CD8-positive, alpha-beta memory T cell (primary cell): Measurements from ENCODE around the gene GBGT1. TPM values are rescaled to one million over a fixed set of nuclear protein-coding genes. Genes with fewer than 3 reads are reported as not detected.
A peak's percentile ranks its signal among the peaks of the same experiment; 100 is the strongest.

Experiments used
- CTCF ChIA-PET: fragments of 350-600 bp; sonication (Branson Sonifier 250); formaldehyde crosslinking; loops from one replicate; lab custom pipeline; 2021; ENCODE audit warnings: antibody characterized with exemption; lab: Charles Lee
- POLR2A ChIA-PET: fragments of 350-600 bp; sonication (Branson Sonifier 250); formaldehyde crosslinking; loops from one replicate; lab custom pipeline; 2021; ENCODE audit warnings: antibody characterized with exemption; lab: Charles Lee
- DNase-seq, 5 donors: peaks; one replicate each; pipeline versions ENCODE4 v3.0.0 to v3.0.0-alpha.2; 2020 to 2022; ENCODE audit warnings: mixed read lengths in 1 of 5
- H3K27ac ChIP-seq: one replicate; pipeline ENCODE4 v1.7.0; 2013; ENCODE audit warnings: low read depth, mild to moderate bottlenecking, low read length, moderate library complexity
- H3K27me3 ChIP-seq: 2 replicates; pipeline ENCODE4 v1.7.0; 2013; ENCODE audit warnings: low read length, mild to moderate bottlenecking; ENCODE audit not compliant: insufficient read depth, poor library complexity, severe bottlenecking
- H3K36me3 ChIP-seq: 2 replicates; pipeline ENCODE4 v1.7.0; 2013; ENCODE audit warnings: mild to moderate bottlenecking, low read length, moderate library complexity; ENCODE audit not compliant: insufficient read depth
- H3K4me1 ChIP-seq: 2 replicates; pipeline ENCODE4 v1.7.0; 2013; ENCODE audit warnings: mild to moderate bottlenecking, low read length, moderate library complexity; ENCODE audit not compliant: insufficient read depth
- H3K4me3 ChIP-seq: 2 replicates; pipeline ENCODE4 v1.7.0; 2013; ENCODE audit warnings: mild to moderate bottlenecking, low read length
- H3K9me3 ChIP-seq: 2 replicates; pipeline ENCODE4 v1.7.0; 2013; ENCODE audit warnings: mild to moderate bottlenecking, low read length
- H3K27ac Mint-ChIP-seq, 8 donors: one replicate each; pipeline ENCODE4 v1.8.0; 2020 to 2021; ENCODE audit warnings: mixed read lengths in 8 of 8, mild to moderate bottlenecking in 6 of 8, inconsistent platforms in 3 of 8, moderate library complexity in 3 of 8
- H3K27me3 Mint-ChIP-seq, 2 donors: one replicate each; pipeline ENCODE4 v1.8.0; 2020 to 2021; ENCODE audit warnings: mixed read lengths in 2 of 2, mild to moderate bottlenecking in 1 of 2, moderate library complexity in 1 of 2
- H3K36me3 Mint-ChIP-seq, 3 donors: one replicate each; pipeline ENCODE4 v1.8.0; 2020 to 2021; ENCODE audit warnings: mixed read lengths in 3 of 3, inconsistent platforms in 1 of 3, mild to moderate bottlenecking in 1 of 3
- H3K4me1 Mint-ChIP-seq, 3 donors: one replicate each; pipeline ENCODE4 v1.8.0; 2020 to 2021; ENCODE audit warnings: mixed read lengths in 3 of 3, inconsistent platforms in 1 of 3, mild to moderate bottlenecking in 1 of 3
- H3K4me3 Mint-ChIP-seq, 7 donors: one replicate each; pipeline ENCODE4 v1.8.0; 2020 to 2021; ENCODE audit warnings: mixed read lengths in 7 of 7, mild to moderate bottlenecking in 6 of 7, moderate library complexity in 4 of 7, inconsistent platforms in 2 of 7
- H3K9me3 Mint-ChIP-seq, 5 donors: one replicate each; pipeline ENCODE4 v1.8.0; 2020 to 2022; ENCODE audit warnings: mixed read lengths in 5 of 5, mild to moderate bottlenecking in 3 of 5, moderate library complexity in 2 of 5, inconsistent platforms in 1 of 5
- polyA plus RNA-seq: library from polyadenylated mRNA; unstranded; fragments of 300-500 nt; fragmentation: Illumina TruSeq; gene quantifications from one replicate; pipeline ENCODE4 v1.2.3, GENCODE V29; 2021
- total RNA-seq, 2 experiments: library from RNA; stranded (reverse); gene quantifications; one replicate each; pipeline ENCODE4 v1.2.3, GENCODE V29; 2021

Gene GBGT1
- total and polyA plus RNA-seq, 3 experiments from 2014 or later = 1.8 to 2.6 TPM; not detected in 1

DNA sequence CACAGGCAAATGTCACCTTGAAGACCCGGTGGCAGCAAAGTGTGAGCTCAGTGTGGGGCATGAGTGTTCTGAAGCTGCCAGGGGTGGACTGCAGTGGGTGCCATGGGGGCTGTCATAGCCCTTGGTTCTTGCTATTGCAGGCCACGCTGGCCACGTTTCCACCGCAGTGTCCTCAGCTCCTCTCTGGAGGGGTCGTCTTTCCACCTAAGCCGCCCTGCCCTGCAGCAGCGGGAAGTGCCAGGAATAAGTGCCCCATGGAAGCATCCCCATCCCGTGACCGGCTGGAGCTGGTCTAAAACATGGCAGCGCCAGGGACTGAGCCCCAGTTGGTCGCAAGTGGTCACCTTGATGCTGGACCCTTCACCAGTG lies 38.4 kb upstream of the GBGT1 start:
- H3K9me3 ChIP-seq = no peaks in the 10 kb centered on the region
- no peak overlapping the region for H3K4me3 ChIP-seq
- H3K27ac ChIP-seq = no peak overlapping the region
- no peaks in the 10 kb centered on the region for H3K36me3 Mint-ChIP-seq
- H3K4me3 Mint-ChIP-seq = no peak overlapping the region
- peaks cover 2 to 17% (median 7%) of the 10 kb centered on the region in 3 donors for H3K4me1 Mint-ChIP-seq
- no peak for DNase-seq
- POLR2A ChIA-PET = no interaction called here
- H3K27ac Mint-ChIP-seq = no peak overlapping the region
- H3K9me3 Mint-ChIP-seq = no peaks in the 10 kb centered on the region
- H3K27me3 ChIP-seq = no peaks in the 10 kb centered on the region
- CTCF ChIA-PET = interaction anchor here (1.0 to 1.2 kb wide), 2 partner anchors 12 to 14 kb away, joined by 3 read pairs; no protein-coding TSS in a partner anchor
- no peaks in the 10 kb centered on the region for H3K4me1 ChIP-seq
- H3K27me3 Mint-ChIP-seq = peaks cover 3 to 24% of the 10 kb centered on the region in 2 donors
- no peaks in the 10 kb centered on the region for H3K36me3 ChIP-seq

DNA sequence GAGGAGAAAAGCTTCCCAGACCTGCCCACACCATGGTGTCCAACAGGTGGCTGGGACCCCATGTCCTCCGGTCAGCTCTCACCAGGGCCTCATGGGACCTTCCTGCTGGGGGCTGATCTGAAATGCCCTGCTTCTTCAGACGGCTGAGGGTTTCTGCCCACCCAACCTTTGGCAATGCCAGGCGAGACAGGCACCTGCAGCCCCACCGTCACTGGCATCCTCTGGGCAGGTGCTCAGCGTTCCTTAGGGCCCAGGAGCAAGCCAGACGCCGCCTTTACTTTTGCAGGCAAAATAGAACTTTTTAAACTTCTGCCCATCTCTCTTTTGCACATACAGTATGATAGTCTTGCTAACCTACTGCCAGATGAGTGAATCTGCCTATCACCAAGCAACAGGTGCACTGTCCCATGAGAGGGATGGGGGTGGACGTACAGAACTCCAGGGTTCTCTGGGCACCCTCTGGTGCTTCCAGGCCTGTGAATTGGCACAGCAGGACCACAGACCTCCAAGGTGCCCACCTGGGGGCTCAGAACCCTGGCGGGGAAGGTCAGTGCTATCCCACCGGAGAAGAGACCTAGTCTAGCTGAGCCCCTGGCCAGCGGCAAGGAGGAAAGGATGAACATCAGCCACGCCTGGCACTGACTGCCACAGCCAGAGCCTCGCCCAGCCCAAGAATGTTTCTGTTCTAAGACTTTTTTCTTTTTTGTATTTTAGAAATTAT lies 37.9 kb upstream of the GBGT1 start:
- peaks cover 2 to 17% (median 7%) of the 10 kb centered on the region in 3 donors for H3K4me1 Mint-ChIP-seq
- H3K27me3 Mint-ChIP-seq = peaks cover 6 to 29% of the 10 kb centered on the region in 2 donors
- ChIA-PET CTCF (interaction anchor here (1.2 kb wide), 1 partner anchor 12 kb away, joined by 3 read pairs; no protein-coding TSS in a partner anchor), POLR2A (no interaction called here)
- no peak overlapping the region for H3K27ac Mint-ChIP-seq
- DNase-seq = no peak
- Histone ChIP-seq H3K27ac (no peak overlapping the region), H3K9me3 (no peaks in the 10 kb centered on the region), H3K27me3 (no peaks in the 10 kb centered on the region), H3K4me1 (no peaks in the 10 kb centered on the region), H3K36me3 (no peaks in the 10 kb centered on the region), H3K4me3 (no peak overlapping the region)
- no peaks in the 10 kb centered on the region for H3K36me3 Mint-ChIP-seq
- no peak overlapping the region for H3K4me3 Mint-ChIP-seq
- no peaks in the 10 kb centered on the region for H3K9me3 Mint-ChIP-seq

DNA sequence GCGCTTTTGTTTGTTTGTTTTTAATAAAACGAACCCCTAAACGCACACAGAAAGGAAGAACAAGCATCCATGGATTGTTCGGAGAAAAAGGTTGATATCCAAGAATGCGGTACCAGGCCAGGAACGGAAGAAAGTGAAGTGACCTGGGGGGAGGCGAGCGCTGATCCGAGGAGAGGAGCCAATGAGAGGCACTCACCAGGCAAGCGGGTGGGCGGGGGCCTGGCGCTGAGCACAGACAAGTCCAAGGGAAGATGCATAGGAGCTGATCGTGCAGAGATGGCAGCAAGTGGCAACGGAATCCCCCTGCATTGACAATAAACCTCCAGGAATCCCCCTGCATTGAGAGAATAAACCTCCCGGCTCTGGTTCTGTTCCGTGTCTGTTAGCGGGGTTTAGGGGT lies 36.9 kb upstream of the GBGT1 start:
- H3K9me3 Mint-ChIP-seq = no peaks in the 10 kb centered on the region
- H3K27ac Mint-ChIP-seq = no peak overlapping the region
- Histone ChIP-seq H3K9me3 (no peaks in the 10 kb centered on the region), H3K4me1 (no peaks in the 10 kb centered on the region), H3K36me3 (no peaks in the 10 kb centered on the region), H3K27me3 (no peaks in the 10 kb centered on the region), H3K4me3 (no peak overlapping the region), H3K27ac (no peak overlapping the region)
- no peak overlapping the region for H3K4me3 Mint-ChIP-seq
- ChIA-PET POLR2A (no interaction called here), CTCF (no interaction called here)
- H3K27me3 Mint-ChIP-seq = peaks cover 4 to 29% of the 10 kb centered on the region in 2 donors
- no peak for DNase-seq
- no peaks in the 10 kb centered on the region for H3K36me3 Mint-ChIP-seq
- peaks cover 2 to 17% (median 7%) of the 10 kb centered on the region in 3 donors for H3K4me1 Mint-ChIP-seq

DNA sequence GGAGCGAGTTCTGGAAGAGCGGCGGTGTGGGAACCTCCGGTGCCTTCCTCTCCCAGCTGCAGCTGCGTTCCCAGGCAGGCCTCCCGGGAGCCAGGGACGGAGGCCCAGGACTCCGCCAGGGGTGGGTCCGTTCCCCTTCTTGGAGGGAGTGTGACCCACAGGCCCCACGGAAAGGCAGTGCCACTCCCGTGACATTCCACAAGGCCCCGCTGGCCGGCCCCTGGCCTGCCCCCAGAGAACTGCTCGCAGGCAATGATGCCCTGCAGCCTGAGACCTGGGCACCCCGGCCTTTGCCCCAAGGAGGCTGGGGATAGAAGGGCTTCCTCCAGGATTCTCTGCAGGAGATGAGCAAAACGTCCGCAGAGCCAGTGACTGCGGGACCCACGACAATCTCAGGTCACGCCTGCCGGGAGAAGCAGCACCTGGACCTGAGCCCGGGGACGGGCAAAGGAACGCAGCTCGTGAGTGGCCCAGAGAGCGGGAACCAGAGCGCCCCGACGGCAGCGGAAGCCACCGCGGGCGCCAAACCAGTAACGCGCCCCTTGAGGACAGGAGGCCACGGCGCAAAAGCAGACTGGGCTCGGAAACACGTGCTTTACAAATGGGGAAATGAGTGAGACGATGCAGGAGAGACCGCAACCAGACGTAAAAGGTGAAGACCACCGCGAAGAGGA lies 36.1 kb upstream of the GBGT1 start:
- no peaks in the 10 kb centered on the region for H3K36me3 ChIP-seq
- no peak overlapping the region for H3K4me3 ChIP-seq
- CTCF ChIA-PET = interaction anchor here (0.8 kb wide), 1 partner anchor 13 kb away, joined by 3 read pairs; no protein-coding TSS in a partner anchor
- peak in 2 of 5 donors; percentile 33 to 52 for DNase-seq
- no peak overlapping the region for H3K27ac ChIP-seq
- no peaks in the 10 kb centered on the region for H3K36me3 Mint-ChIP-seq
- H3K27ac Mint-ChIP-seq = peak overlapping the region in 1 of 8 donors; percentile 74
- H3K4me1 ChIP-seq = no peaks in the 10 kb centered on the region
- no peaks in the 10 kb centered on the region for H3K9me3 Mint-ChIP-seq
- H3K9me3 ChIP-seq = no peaks in the 10 kb centered on the region
- H3K4me3 Mint-ChIP-seq = peak overlapping the region in 6 of 7 donors; percentile 57 to 78 (median 65)
- POLR2A ChIA-PET = interaction anchor here (0.7 kb wide), 1 partner anchor 13 kb away, joined by 3 read pairs; no protein-coding TSS in a partner anchor
- H3K27me3 ChIP-seq = no peaks in the 10 kb centered on the region
- peaks cover 4 to 36% of the 10 kb centered on the region in 2 donors for H3K27me3 Mint-ChIP-seq
- H3K4me1 Mint-ChIP-seq = peaks cover 2 to 17% (median 7%) of the 10 kb centered on the region in 3 donors

DNA sequence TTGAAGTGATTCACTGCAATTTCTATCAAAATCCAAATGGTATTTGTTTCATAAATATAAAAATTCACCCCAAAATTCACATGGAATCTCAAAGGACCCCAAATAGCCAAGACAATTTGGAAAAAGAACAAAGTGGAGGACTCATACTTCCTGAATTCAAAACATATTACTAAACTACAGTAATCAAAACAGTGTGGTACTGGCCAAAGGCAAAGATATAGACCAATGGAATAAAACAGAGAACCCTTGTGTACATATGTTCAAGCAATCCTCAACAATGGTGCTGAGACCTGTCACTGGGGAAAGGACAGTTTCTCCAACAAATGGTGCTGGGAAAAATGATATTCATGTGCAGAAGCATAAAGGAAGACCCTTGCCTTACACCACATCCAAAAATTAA lies 31.3 kb upstream of the GBGT1 start:
- H3K27ac Mint-ChIP-seq = no peak overlapping the region
- Histone ChIP-seq H3K4me1 (no peaks in the 10 kb centered on the region), H3K27me3 (no peaks in the 10 kb centered on the region), H3K9me3 (no peaks in the 10 kb centered on the region), H3K36me3 (no peaks in the 10 kb centered on the region), H3K27ac (no peak overlapping the region), H3K4me3 (no peak overlapping the region)
- CTCF ChIA-PET = no interaction called here
- H3K36me3 Mint-ChIP-seq = no peaks in the 10 kb centered on the region
- H3K27me3 Mint-ChIP-seq = peaks cover 11 to 39% of the 10 kb centered on the region in 2 donors
- no peaks in the 10 kb centered on the region for H3K9me3 Mint-ChIP-seq
- no peak for DNase-seq
- peaks cover under 1 to 14% (median 5%) of the 10 kb centered on the region in 3 donors for H3K4me1 Mint-ChIP-seq
- H3K4me3 Mint-ChIP-seq = peak overlapping the region in 1 of 7 donors; percentile 23
- POLR2A ChIA-PET = no interaction called here

DNA sequence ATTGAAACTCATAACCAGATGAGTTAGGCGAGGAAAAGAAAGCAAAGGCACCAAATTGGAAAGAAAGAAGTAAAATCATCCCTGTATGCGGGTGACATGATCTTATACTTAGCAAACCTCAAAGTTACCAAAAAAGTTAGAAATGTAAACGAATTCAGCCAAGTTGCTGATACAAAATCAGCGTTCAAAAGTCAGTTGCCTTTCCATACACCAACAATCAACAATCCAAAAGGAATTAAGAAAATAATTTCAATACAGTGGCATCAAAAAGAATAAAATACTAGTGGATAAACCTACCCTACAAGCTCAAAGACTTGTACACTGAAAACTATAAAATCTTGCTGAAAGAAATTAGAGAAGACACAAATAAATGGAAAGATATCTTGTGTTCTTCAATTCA lies 30.9 kb upstream of the GBGT1 start:
- Mint-ChIP-seq H3K27me3 (peaks cover 11 to 36% of the 10 kb centered on the region in 2 donors), H3K4me3 (no peak overlapping the region), H3K4me1 (peaks cover 0 to 12% (median 3%) of the 10 kb centered on the region in 3 donors), H3K27ac (no peak overlapping the region), H3K9me3 (no peaks in the 10 kb centered on the region), H3K36me3 (no peaks in the 10 kb centered on the region)
- H3K27me3 ChIP-seq = no peaks in the 10 kb centered on the region
- DNase-seq = no peak
- no peaks in the 10 kb centered on the region for H3K9me3 ChIP-seq
- no peaks in the 10 kb centered on the region for H3K36me3 ChIP-seq
- CTCF ChIA-PET = no interaction called here
- H3K4me1 ChIP-seq = no peaks in the 10 kb centered on the region
- no peak overlapping the region for H3K27ac ChIP-seq
- POLR2A ChIA-PET = no interaction called here
- H3K4me3 ChIP-seq = no peak overlapping the region

DNA sequence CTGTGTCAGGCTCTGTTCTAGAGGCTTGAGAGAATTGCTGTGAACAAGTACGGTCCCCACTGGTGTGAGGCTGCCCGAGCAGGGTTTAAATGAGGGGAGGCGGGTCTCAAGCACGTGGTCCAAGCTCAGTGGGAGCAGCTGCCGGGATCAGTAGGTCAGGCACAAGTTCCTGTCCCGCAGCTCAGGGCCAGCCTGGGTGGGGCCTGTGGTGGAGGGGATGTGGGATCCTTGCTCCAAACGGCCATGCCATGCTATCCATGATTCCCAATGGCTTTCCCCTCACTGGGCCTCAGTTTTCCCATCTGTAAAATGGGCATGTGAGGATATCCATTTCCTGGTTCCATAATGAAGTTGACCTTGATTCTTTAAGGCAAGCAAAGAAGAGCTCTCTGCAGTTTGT lies 28.3 kb upstream of the GBGT1 start:
- no peaks in the 10 kb centered on the region for H3K9me3 ChIP-seq
- ChIA-PET POLR2A (no interaction called here), CTCF (no interaction called here)
- no peak overlapping the region for H3K27ac Mint-ChIP-seq
- no peak overlapping the region for H3K4me3 ChIP-seq
- H3K36me3 ChIP-seq = no peaks in the 10 kb centered on the region
- H3K4me1 ChIP-seq = no peaks in the 10 kb centered on the region
- H3K36me3 Mint-ChIP-seq = no peaks in the 10 kb centered on the region
- H3K4me3 Mint-ChIP-seq = no peak overlapping the region
- H3K27me3 Mint-ChIP-seq = peaks cover 13 to 39% of the 10 kb centered on the region in 2 donors
- no peaks in the 10 kb centered on the region for H3K4me1 Mint-ChIP-seq
- no peaks in the 10 kb centered on the region for H3K27me3 ChIP-seq
- no peaks in the 10 kb centered on the region for H3K9me3 Mint-ChIP-seq
- no peak overlapping the region for H3K27ac ChIP-seq
- DNase-seq = no peak

DNA sequence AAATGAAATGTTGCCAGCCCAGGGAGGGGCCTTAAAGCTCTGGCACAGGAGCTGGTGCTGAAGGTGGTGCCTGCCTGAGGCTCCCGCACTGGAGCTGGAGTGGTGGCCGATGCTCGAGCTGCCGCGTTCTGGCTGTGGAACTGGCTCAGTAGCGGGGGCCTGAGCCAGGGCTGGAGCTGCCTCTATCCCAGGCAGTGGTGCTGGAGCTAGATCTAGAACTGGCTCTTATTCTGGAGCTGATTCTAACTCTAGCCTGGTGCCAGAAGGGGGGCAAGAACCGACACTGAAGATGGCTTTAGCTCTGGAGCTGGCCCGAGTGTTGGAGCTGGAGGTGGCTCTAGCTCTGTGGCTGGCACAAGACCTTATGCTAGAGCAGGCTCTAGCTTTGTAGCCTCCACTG lies 26.1 kb upstream of the GBGT1 start:
- H3K27ac Mint-ChIP-seq = no peak overlapping the region

More for the DNA sequence above, 26.1 kb upstream of the GBGT1 start:
- no peak overlapping the region for H3K4me3 ChIP-seq
- no peak overlapping the region for H3K27ac ChIP-seq
- DNase-seq = no peak
- H3K4me1 ChIP-seq = peaks cover 10% of the 10 kb centered on the region
- POLR2A ChIA-PET = no interaction called here
- no peaks in the 10 kb centered on the region for H3K36me3 ChIP-seq
- CTCF ChIA-PET = interaction anchor here (1.1 kb wide), 1 partner anchor 12 kb away, joined by 3 read pairs; no protein-coding TSS in a partner anchor
- H3K27me3 ChIP-seq = no peaks in the 10 kb centered on the region
- H3K9me3 Mint-ChIP-seq = no peaks in the 10 kb centered on the region
- H3K4me1 Mint-ChIP-seq = peaks cover 8 to 12% (median 9%) of the 10 kb centered on the region in 3 donors
- H3K36me3 Mint-ChIP-seq = no peaks in the 10 kb centered on the region
- peaks cover 16 to 35% of the 10 kb centered on the region in 2 donors for H3K27me3 Mint-ChIP-seq
- no peak overlapping the region for H3K4me3 Mint-ChIP-seq
- H3K9me3 ChIP-seq = no peaks in the 10 kb centered on the region
